HG03064 (cell line): ENCODE results near the gene ARHGAP28.

ENCODE experiments used
- ATAC-seq: cut with Tn5 transposase; IDR thresholded peaks from one replicate; pipeline ENCODE4 v1.9.1; 2021; ENCODE audit warnings: low read depth; ENCODE audit not compliant: unreplicated experiment

The ARHGAP28 gene

GRCh38 chr18:6865251-6865650 lies 135.7 kb downstream of the ARHGAP28 start:
- no peak for ATAC-seq

GRCh38 chr18:6866552-6867085 lies 137.1 kb downstream of the ARHGAP28 start:
- ATAC-seq: no peak

GRCh38 chr18:6868033-6868432 lies 138.5 kb downstream of the ARHGAP28 start:
- ATAC-seq: no peak

GRCh38 chr18:6871566-6871965 lies 142.1 kb downstream of the ARHGAP28 start:
- no peak for ATAC-seq

- ATAC-seq: no peak
Measured at GRCh38 chr18:6873040-6873751, 143.7 kb downstream of the ARHGAP28 start.

- no peak for ATAC-seq
Measured at GRCh38 chr18:6874315-6874714, 144.8 kb downstream of the ARHGAP28 start.

GRCh38 chr18:6875749-6876148 lies 146.2 kb downstream of the ARHGAP28 start:
- ATAC-seq: no peak

GRCh38 chr18:6876641-6877041 lies 147.1 kb downstream of the ARHGAP28 start:
- ATAC-seq: no peak

GRCh38 chr18:6877288-6877687 lies 147.8 kb downstream of the ARHGAP28 start:
- no peak for ATAC-seq

GRCh38 chr18:6878556-6879297 lies 149.2 kb downstream of the ARHGAP28 start:
- ATAC-seq: no peak

GRCh38 chr18:6879508-6880195 lies 150.1 kb downstream of the ARHGAP28 start:
- ATAC-seq: no peak

GRCh38 chr18:6881034-6881820 lies 151.7 kb downstream of the ARHGAP28 start:
- no peak for ATAC-seq

GRCh38 chr18:6882401-6882800 lies 152.9 kb downstream of the ARHGAP28 start:
- ATAC-seq: no peak

GRCh38 chr18:6885006-6885481 lies 155.5 kb downstream of the ARHGAP28 start:
- ATAC-seq: no peak

- no peak for ATAC-seq
Measured at GRCh38 chr18:6885992-6886796, 156.7 kb downstream of the ARHGAP28 start.

- no peak for ATAC-seq
Measured at GRCh38 chr18:6886797-6887330, 157.3 kb downstream of the ARHGAP28 start.

GRCh38 chr18:6891788-6892187 lies 162.3 kb downstream of the ARHGAP28 start:
- no peak for ATAC-seq

GRCh38 chr18:6901286-6901926 lies 171.9 kb downstream of the ARHGAP28 start:
- no peak for ATAC-seq

- no peak for ATAC-seq
Measured at GRCh38 chr18:6917072-6917471, 187.6 kb downstream of the ARHGAP28 start.
